Endodermal cell (in vitro differentiated cells): ENCODE results near the gene P2RX1. TPM values are rescaled to one million over a fixed set of nuclear protein-coding genes. Genes with fewer than 3 reads are reported as not detected.

Experiments
- DNase-seq: peaks from one replicate; pipeline ENCODE4 v3.0.0-alpha.2; 2017
- H3K27ac ChIP-seq: 2 replicates; pipeline ENCODE4 v1.5.1; 2013; ENCODE audit warnings: mild to moderate bottlenecking, low read depth, low read length, moderate library complexity
- H3K27me3 ChIP-seq: 2 replicates; pipeline ENCODE4 v1.6.1; 2013; ENCODE audit warnings: mild to moderate bottlenecking, low read length, moderate library complexity; ENCODE audit not compliant: insufficient read depth, control insufficient read depth, poor library complexity, severe bottlenecking
- H3K36me3 ChIP-seq: 2 replicates; pipeline ENCODE4 v1.7.0; 2013; ENCODE audit warnings: mild to moderate bottlenecking, low read length, moderate library complexity; ENCODE audit not compliant: control insufficient read depth, insufficient read depth
- H3K4me1 ChIP-seq: one replicate; pipeline ENCODE4 v1.7.0; 2013; ENCODE audit warnings: low read length; ENCODE audit not compliant: control insufficient read depth, insufficient read depth
- H3K4me3 ChIP-seq: 2 replicates; pipeline ENCODE4 v1.5.1; 2013; ENCODE audit warnings: mild to moderate bottlenecking, low read length, moderate library complexity
- H3K9ac ChIP-seq: 2 replicates; pipeline ENCODE4 v1.6.1; 2013; ENCODE audit warnings: mild to moderate bottlenecking, low read length, moderate library complexity; ENCODE audit not compliant: poor library complexity, severe bottlenecking; ENCODE audit errors: extremely low read depth
- H3K9me3 ChIP-seq: 2 replicates; pipeline ENCODE4 v1.6.1; 2013; ENCODE audit warnings: mild to moderate bottlenecking, low read length, moderate library complexity; ENCODE audit not compliant: control insufficient read depth
- H3K27ac Mint-ChIP-seq: 2 replicates; pipeline ENCODE4 v1.8.0; 2020; ENCODE audit warnings: mixed read lengths
- H3K27me3 Mint-ChIP-seq: 2 replicates; pipeline ENCODE4 v1.8.0; 2021; ENCODE audit warnings: mild to moderate bottlenecking, mixed read lengths; ENCODE audit not compliant: insufficient read depth
- H3K36me3 Mint-ChIP-seq: 2 replicates; pipeline ENCODE4 v1.8.0; 2020; ENCODE audit warnings: low read depth, mixed read lengths
- H3K4me1 Mint-ChIP-seq: 2 replicates; pipeline ENCODE4 v1.8.0; 2020; ENCODE audit warnings: mixed read lengths
- H3K4me3 Mint-ChIP-seq: 2 replicates; pipeline ENCODE4 v1.8.0; 2020; ENCODE audit warnings: mild to moderate bottlenecking, moderate library complexity, mixed read lengths
- H3K9me3 Mint-ChIP-seq: 2 replicates; pipeline ENCODE4 v1.8.0; 2020; ENCODE audit warnings: mild to moderate bottlenecking, mixed read lengths
- CTCF ChIP-seq: fragments of 200-600 bp; sonication (generic); conservative IDR thresholded peaks from 2 replicates; pipeline ENCODE4 v1.5.0; 2021; ENCODE audit warnings: antibody characterized with exemption, mild to moderate bottlenecking
- WGBS, 2 experiments: methylation state at CpG; one replicate each; pipeline versions ENCODE4 v1.1.5 to v1.1.7; 2013; ENCODE audit warnings: missing lambda C conversion rate in 2 of 2, mixed read lengths in 1 of 2; ENCODE audit not compliant: insufficient coverage in 1 of 2, insufficient read length in 1 of 2; 5-methylcytosine and 5-hydroxymethylcytosine counted together
- total RNA-seq, 2 donors: library from RNA; stranded (reverse); fragmentation: NEBNext Ultra II Directional in 1 of 2; extraction: Animal tissue kit (Norgen Biotek cat#: 25700) in 1 of 2; gene quantifications; 2 replicates in 1 of 2; 3 replicates in 1 of 2; pipeline ENCODE4 v1.2.1, GENCODE V29; 2021

The P2RX1 gene
- total RNA-seq, 2 donors from 2014 or later = not detected

GRCh38 chr17:3894911-3895343 is 21.3 kb downstream of the P2RX1 start:
- Histone ChIP-seq H3K27me3 (peaks cover 24% of the 10 kb centered on the region), H3K9ac (no peak overlapping the region), H3K4me1 (no peaks in the 10 kb centered on the region), H3K36me3 (no peaks in the 10 kb centered on the region), H3K9me3 (no peaks in the 10 kb centered on the region), H3K4me3 (no peak overlapping the region), H3K27ac (no peak overlapping the region)
- no peaks in the 10 kb centered on the region for H3K9me3 Mint-ChIP-seq
- H3K4me3 Mint-ChIP-seq = no peak overlapping the region
- H3K36me3 Mint-ChIP-seq = no peaks in the 10 kb centered on the region
- 91 to 93% methylated on average over 2 of the region's 2 CpGs for WGBS, 2 experiments
- TF ChIP-seq CTCF = no peak
- H3K27ac Mint-ChIP-seq = no peak overlapping the region
- peaks cover 20% of the 10 kb centered on the region for H3K4me1 Mint-ChIP-seq
- H3K27me3 Mint-ChIP-seq = peaks cover 30% of the 10 kb centered on the region
- no peak for DNase-seq

- Mint-ChIP-seq H3K4me1 (peaks cover 20% of the 10 kb centered on the region), H3K4me3 (peak overlapping the region; percentile 69), H3K27me3 (peaks cover 32% of the 10 kb centered on the region), H3K9me3 (no peaks in the 10 kb centered on the region), H3K27ac (no peak overlapping the region), H3K36me3 (no peaks in the 10 kb centered on the region)
- no peak overlapping the region for H3K4me3 ChIP-seq
- H3K27ac ChIP-seq = no peak overlapping the region
- H3K9ac ChIP-seq = no peak overlapping the region
- no peaks in the 10 kb centered on the region for H3K36me3 ChIP-seq
- H3K9me3 ChIP-seq = no peaks in the 10 kb centered on the region
- TF ChIP-seq CTCF = no peak
- H3K27me3 ChIP-seq = peaks cover 24% of the 10 kb centered on the region
- H3K4me1 ChIP-seq = no peaks in the 10 kb centered on the region
- DNase-seq = no peak
- WGBS, 2 experiments = 83 to 85% methylated on average over 5 of the region's 5 CpGs
Observed at GRCh38 chr17:3894188-3894587, 22.1 kb downstream of the P2RX1 start.

GRCh38 chr17:3893720-3894116 is 22.5 kb downstream of the P2RX1 start:
- no peak for DNase-seq
- H3K4me1 ChIP-seq = no peaks in the 10 kb centered on the region
- no peaks in the 10 kb centered on the region for H3K9me3 ChIP-seq
- H3K27ac ChIP-seq = no peak overlapping the region
- H3K27me3 Mint-ChIP-seq = peaks cover 34% of the 10 kb centered on the region
- H3K4me3 Mint-ChIP-seq = peak overlapping the region; percentile 69
- peaks cover 24% of the 10 kb centered on the region for H3K27me3 ChIP-seq
- peak overlapping the region; percentile 70 for H3K4me3 ChIP-seq
- no peaks in the 10 kb centered on the region for H3K36me3 ChIP-seq
- H3K36me3 Mint-ChIP-seq = no peaks in the 10 kb centered on the region
- H3K27ac Mint-ChIP-seq = peak overlapping the region; percentile 89
- 84 to 93% methylated on average over 6 to 7 of the region's 7 CpGs for WGBS, 2 experiments
- H3K9ac ChIP-seq = no peak overlapping the region
- no peaks in the 10 kb centered on the region for H3K9me3 Mint-ChIP-seq
- no peak for TF ChIP-seq CTCF
- peaks cover 20% of the 10 kb centered on the region for H3K4me1 Mint-ChIP-seq
